Hepatocyte (in vitro differentiated cells): ENCODE measurements around the gene MEF2C. TPM values are rescaled to one million over a fixed set of nuclear protein-coding genes. Genes with fewer than 3 reads are reported as not detected.

ENCODE experiments used
- DNase-seq: peaks from one replicate; pipeline ENCODE4 v3.0.0-alpha.2; 2016; ENCODE audit warnings: low spot score
- H2AFZ ChIP-seq: fragments of 200-600 bp; sonication (generic); 2 replicates; pipeline ENCODE4 v1.6.0; 2016; ENCODE audit warnings: antibody characterized with exemption, mild to moderate bottlenecking
- H3K27ac ChIP-seq: fragments of 200-600 bp; sonication (generic); 2 replicates; pipeline ENCODE4 v1.5.1; 2016; ENCODE audit warnings: mild to moderate bottlenecking
- H3K27me3 ChIP-seq: fragments of 200-600 bp; sonication (generic); 2 replicates; pipeline ENCODE4 v1.6.1; 2016
- H3K36me3 ChIP-seq: fragments of 200-600 bp; sonication (generic); replicated peaks from 2 replicates; pipeline ENCODE4 v1.5.1; 2016; ENCODE audit warnings: low read depth; ENCODE audit not compliant: insufficient read depth
- H3K4me1 ChIP-seq: fragments of 200-600 bp; sonication (generic); 2 replicates; pipeline ENCODE4 v1.5.1; 2016; ENCODE audit warnings: mild to moderate bottlenecking, moderate library complexity; ENCODE audit not compliant: insufficient read depth
- H3K4me2 ChIP-seq: fragments of 200-600 bp; sonication (generic); 2 replicates; pipeline ENCODE4 v1.6.0; 2016
- H3K4me3 ChIP-seq: fragments of 200-600 bp; sonication (generic); 2 replicates; pipeline ENCODE4 v1.5.1; 2016; ENCODE audit warnings: mild to moderate bottlenecking
- H3K79me2 ChIP-seq: fragments of 200-600 bp; sonication (generic); 2 replicates; pipeline ENCODE4 v1.6.0; 2017; ENCODE audit warnings: mild to moderate bottlenecking
- H3K9me2 ChIP-seq: fragments of 200-600 bp; sonication (generic); replicated peaks from 2 replicates; pipeline ENCODE4 v1.6.0; 2017; ENCODE audit warnings: mild to moderate bottlenecking; ENCODE audit not compliant: insufficient read depth
- H3K9me3 ChIP-seq: fragments of 200-600 bp; sonication (generic); 2 replicates; pipeline ENCODE4 v1.5.1; 2016; ENCODE audit warnings: low read depth, mild to moderate bottlenecking
- H4K20me1 ChIP-seq: fragments of 200-600 bp; sonication (generic); 2 replicates; pipeline ENCODE4 v1.6.0; 2016; ENCODE audit warnings: mild to moderate bottlenecking; ENCODE audit not compliant: insufficient read depth, poor library complexity, severe bottlenecking
- EZH2 ChIP-seq: fragments of 200-600 bp; sonication (generic); IDR thresholded peaks from 2 replicates; pipeline ENCODE4 v1.6.1; 2016; ENCODE audit warnings: antibody characterized with exemption, mild to moderate bottlenecking, borderline replicate concordance
- EZH2phosphoT487 ChIP-seq: fragments of 200-600 bp; sonication (generic); IDR thresholded peaks from one replicate; pipeline ENCODE4 v1.6.1; 2018; ENCODE audit warnings: antibody characterized with exemption, mild to moderate bottlenecking, low read depth, moderate library complexity; ENCODE audit not compliant: unreplicated experiment, severe bottlenecking
- WGBS: methylation state at CpG from one replicate; pipeline ENCODE4 v1.1.6; 2016; ENCODE audit warnings: low lambda C conversion rate; ENCODE audit errors: missing lambda C conversion rate; 5-methylcytosine and 5-hydroxymethylcytosine counted together
- polyA plus RNA-seq: library from polyadenylated mRNA; unstranded; fragments of >200 nt; fragmentation: Nextera tagmentation; extraction: Ambion mirVana; gene quantifications from 2 replicates; pipeline ENCODE4 v1.2.1, GENCODE V29; 2016
- total RNA-seq: library from RNA; depleted of rRNA; stranded (reverse); fragments of >200 nt; gene quantifications from 2 replicates; pipeline ENCODE4 v1.2.3, GENCODE V29; 2014
- TF ChIP-seq, protein P1 (sequence below): fragments of 200-600 bp; sonication (generic); IDR thresholded peaks from 2 replicates; pipeline ENCODE4 v1.5.1; 2016; ENCODE audit warnings: antibody characterized with exemption, mild to moderate bottlenecking; ENCODE audit not compliant: poor library complexity

The MEF2C gene
- total and polyA plus RNA-seq, 2 experiments from 2014 or later = 5.9 to 14.6 TPM

DNA sequence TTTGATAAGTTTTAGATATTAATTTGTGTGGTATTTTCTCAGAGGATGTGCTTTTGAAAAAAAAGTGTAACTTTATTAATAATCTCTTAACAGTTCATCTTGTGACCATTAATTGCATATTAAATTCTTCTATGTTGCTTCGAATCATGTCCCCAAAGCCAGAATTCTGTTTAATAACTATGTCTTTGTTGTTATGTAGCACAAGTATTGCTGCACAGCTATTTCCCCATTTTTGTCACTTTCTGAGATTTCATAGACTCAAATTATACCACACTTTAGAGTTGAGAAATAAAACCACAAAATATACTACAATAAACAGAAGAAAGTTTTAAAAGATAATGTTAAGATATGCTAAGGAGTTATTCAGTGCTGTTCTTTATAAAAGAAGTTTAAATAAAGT is 2.8 kb downstream of the MEF2C start:
- Histone ChIP-seq H3K9me2 (no peaks in the 10 kb centered on the region), H3K9me3 (no peaks in the 10 kb centered on the region), H3K4me2 (peak overlapping the region; percentile 86), H3K4me3 (no peak overlapping the region), H3K79me2 (no peaks in the 10 kb centered on the region), H3K27ac (no peak overlapping the region), H3K36me3 (no peaks in the 10 kb centered on the region), H3K4me1 (no peaks in the 10 kb centered on the region), H2AFZ (no peak overlapping the region), H4K20me1 (no peaks in the 10 kb centered on the region), H3K27me3 (no peaks in the 10 kb centered on the region)
- TF ChIP-seq EZH2 (no peak), EZH2phosphoT487 (no peak)
- TF ChIP-seq, protein P1, sequence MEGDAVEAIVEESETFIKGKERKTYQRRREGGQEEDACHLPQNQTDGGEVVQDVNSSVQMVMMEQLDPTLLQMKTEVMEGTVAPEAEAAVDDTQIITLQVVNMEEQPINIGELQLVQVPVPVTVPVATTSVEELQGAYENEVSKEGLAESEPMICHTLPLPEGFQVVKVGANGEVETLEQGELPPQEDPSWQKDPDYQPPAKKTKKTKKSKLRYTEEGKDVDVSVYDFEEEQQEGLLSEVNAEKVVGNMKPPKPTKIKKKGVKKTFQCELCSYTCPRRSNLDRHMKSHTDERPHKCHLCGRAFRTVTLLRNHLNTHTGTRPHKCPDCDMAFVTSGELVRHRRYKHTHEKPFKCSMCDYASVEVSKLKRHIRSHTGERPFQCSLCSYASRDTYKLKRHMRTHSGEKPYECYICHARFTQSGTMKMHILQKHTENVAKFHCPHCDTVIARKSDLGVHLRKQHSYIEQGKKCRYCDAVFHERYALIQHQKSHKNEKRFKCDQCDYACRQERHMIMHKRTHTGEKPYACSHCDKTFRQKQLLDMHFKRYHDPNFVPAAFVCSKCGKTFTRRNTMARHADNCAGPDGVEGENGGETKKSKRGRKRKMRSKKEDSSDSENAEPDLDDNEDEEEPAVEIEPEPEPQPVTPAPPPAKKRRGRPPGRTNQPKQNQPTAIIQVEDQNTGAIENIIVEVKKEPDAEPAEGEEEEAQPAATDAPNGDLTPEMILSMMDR = no peak
- DNase-seq = no peak
- 85% methylated on average over 1 of the region's 1 CpG for WGBS

DNA sequence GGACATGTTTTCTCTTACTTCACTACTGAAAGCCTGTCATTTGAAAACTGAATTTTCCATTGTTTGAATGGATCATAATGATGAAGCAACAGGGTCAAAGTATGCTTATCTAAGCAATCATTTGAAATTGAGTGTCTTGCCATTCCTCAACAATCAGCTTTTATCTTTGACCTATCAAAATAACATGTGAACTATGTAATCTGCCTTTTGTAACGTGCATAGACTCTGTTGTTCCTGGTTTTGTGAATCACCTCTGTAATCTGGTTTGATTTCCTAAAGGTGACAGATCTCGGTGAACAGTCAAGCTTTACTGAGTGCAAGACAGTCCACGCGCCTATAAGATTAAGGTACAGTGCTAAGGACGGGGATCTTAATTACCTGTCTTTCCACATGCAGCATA is 3.3 kb downstream of the MEF2C start:
- DNase-seq = no peak
- no peaks in the 10 kb centered on the region for H3K9me2 ChIP-seq
- WGBS = 59% methylated on average over 5 of the region's 5 CpGs
- H3K79me2 ChIP-seq = no peaks in the 10 kb centered on the region
- H3K27me3 ChIP-seq = no peaks in the 10 kb centered on the region
- TF ChIP-seq EZH2 = no peak
- TF ChIP-seq, protein P1 = no peak
- TF ChIP-seq EZH2phosphoT487 = no peak
- H3K9me3 ChIP-seq = no peaks in the 10 kb centered on the region
- no peak overlapping the region for H3K27ac ChIP-seq
- H3K4me3 ChIP-seq = no peak overlapping the region
- no peak overlapping the region for H2AFZ ChIP-seq
- H4K20me1 ChIP-seq = no peaks in the 10 kb centered on the region
- no peaks in the 10 kb centered on the region for H3K36me3 ChIP-seq
- H3K4me1 ChIP-seq = no peaks in the 10 kb centered on the region
- peak overlapping the region; percentile 86 for H3K4me2 ChIP-seq

DNA sequence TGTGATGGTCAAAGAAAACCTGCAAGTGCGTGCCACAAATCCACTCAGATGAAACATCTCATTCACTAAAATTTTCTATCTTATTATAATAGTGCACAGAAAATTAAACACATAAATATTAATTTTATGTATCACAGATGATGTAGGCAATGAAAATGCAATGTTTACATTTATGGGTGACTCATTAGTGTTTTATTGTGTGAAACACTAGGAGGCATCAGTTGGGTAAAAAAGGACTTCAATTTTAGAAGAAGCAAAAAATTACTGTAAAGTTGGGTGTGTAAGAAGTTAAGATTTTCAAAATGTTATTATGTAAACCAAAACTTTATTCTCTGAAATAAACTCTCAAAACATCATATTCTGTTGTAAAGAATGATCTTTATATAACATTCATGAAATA is 4.0 kb downstream of the MEF2C start:
- Histone ChIP-seq H3K9me2 (no peaks in the 10 kb centered on the region), H2AFZ (no peak overlapping the region), H4K20me1 (no peaks in the 10 kb centered on the region), H3K4me3 (no peak overlapping the region), H3K4me1 (no peaks in the 10 kb centered on the region), H3K27me3 (no peaks in the 10 kb centered on the region), H3K4me2 (no peak overlapping the region), H3K27ac (no peak overlapping the region), H3K79me2 (no peaks in the 10 kb centered on the region), H3K36me3 (no peaks in the 10 kb centered on the region), H3K9me3 (no peaks in the 10 kb centered on the region)
- no peak for DNase-seq
- TF ChIP-seq, protein P1 = no peak
- TF ChIP-seq EZH2phosphoT487 (no peak), EZH2 (no peak)
- WGBS = 95% methylated on average over 1 of the region's 1 CpG

DNA sequence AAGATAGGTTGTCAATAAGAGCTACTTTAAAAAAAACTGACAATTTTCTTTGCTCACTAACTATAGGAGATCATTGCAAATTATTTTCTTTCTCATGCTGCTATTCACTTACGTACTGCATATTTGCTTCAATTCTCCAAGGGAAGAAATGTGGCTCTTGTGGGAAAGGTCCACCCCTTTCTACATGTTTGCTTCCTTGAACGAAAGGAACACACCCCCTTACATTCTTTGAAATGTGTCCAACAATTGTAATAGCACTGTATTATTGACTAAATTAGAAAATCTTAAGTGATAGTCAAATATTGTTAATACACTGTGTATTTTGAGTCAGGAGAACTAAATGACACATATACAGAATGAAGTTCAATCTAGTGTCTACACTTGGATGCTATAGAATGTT is 5.2 kb downstream of the MEF2C start:
- no peak for DNase-seq
- no peaks in the 10 kb centered on the region for H3K27me3 ChIP-seq
- no peaks in the 10 kb centered on the region for H3K79me2 ChIP-seq
- no peak overlapping the region for H3K4me3 ChIP-seq
- H3K4me2 ChIP-seq = no peak overlapping the region
- no peaks in the 10 kb centered on the region for H3K36me3 ChIP-seq
- no peak overlapping the region for H2AFZ ChIP-seq
- WGBS = 66% methylated on average over 2 of the region's 2 CpGs
- H3K4me1 ChIP-seq = no peaks in the 10 kb centered on the region
- H3K9me3 ChIP-seq = no peaks in the 10 kb centered on the region
- no peak overlapping the region for H3K27ac ChIP-seq
- H4K20me1 ChIP-seq = no peaks in the 10 kb centered on the region
- no peaks in the 10 kb centered on the region for H3K9me2 ChIP-seq
- TF ChIP-seq, protein P1 = no peak
- TF ChIP-seq EZH2 = no peak
- TF ChIP-seq EZH2phosphoT487 = no peak
